HEK293T (cell line): ENCODE results near the gene THAP4.
A peak's percentile ranks its signal among the peaks of the same experiment; 100 is the strongest.

Source experiments
- CTCF ChIA-PET: fragments of 350-600 bp; formaldehyde crosslinking; extraction: SDS; loops from one replicate; lab custom pipeline; 2021; ENCODE audit warnings: antibody characterized with exemption, inconsistent platforms; lab: Yijun Ruan, JAX
- POLR2A ChIA-PET: fragments of 350-600 bp; formaldehyde crosslinking; extraction: SDS; loops from one replicate; lab custom pipeline; 2020; ENCODE audit warnings: antibody characterized with exemption, inconsistent platforms; lab: Yijun Ruan, JAX
- DNase-seq: peaks from one replicate; pipeline ENCODE4 v3.0.0; 2012; ENCODE audit warnings: mixed read lengths; ENCODE audit errors: extremely low spot score
- ARNT ChIP-seq: fragments of 450-650 bp; IDR thresholded peaks from 2 replicates; pipeline ENCODE4 v1.6.1; 2017; ENCODE audit warnings: mild to moderate bottlenecking
- BHLHE40 ChIP-seq: fragments of 450-650 bp; IDR thresholded peaks from 2 replicates; pipeline ENCODE4 v1.6.1; 2016; ENCODE audit warnings: mild to moderate bottlenecking, moderate library complexity, borderline replicate concordance
- CTBP1 ChIP-seq: fragments of 450-650 bp; IDR thresholded peaks from 2 replicates; pipeline ENCODE4 v1.6.1; 2016; ENCODE audit warnings: borderline replicate concordance
- ELF4 ChIP-seq: fragments of 450-650 bp; IDR thresholded peaks from 2 replicates; pipeline ENCODE4 v1.6.1; 2017; ENCODE audit warnings: antibody characterized with exemption
- FOXA1 ChIP-seq: fragments of 450-650 bp; IDR thresholded peaks from 2 replicates; pipeline ENCODE4 v1.6.1; 2016; ENCODE audit warnings: mild to moderate bottlenecking
- FOXK2 ChIP-seq: fragments of 450-650 bp; IDR thresholded peaks from 2 replicates; pipeline ENCODE4 v1.6.1; 2016; ENCODE audit warnings: mild to moderate bottlenecking
- FOXM1 ChIP-seq: fragments of 450-650 bp; IDR thresholded peaks from 2 replicates; pipeline ENCODE4 v1.6.1; 2017; ENCODE audit warnings: mild to moderate bottlenecking, borderline replicate concordance
- HDGF ChIP-seq: fragments of 450-650 bp; IDR thresholded peaks from 2 replicates; pipeline ENCODE4 v1.6.1; 2017; ENCODE audit warnings: antibody characterized with exemption, borderline replicate concordance
- L3MBTL2 ChIP-seq: fragments of 450-650 bp; conservative IDR thresholded peaks from 2 replicates; pipeline ENCODE4 v1.6.1; 2016; ENCODE audit warnings: mild to moderate bottlenecking
- LEF1 ChIP-seq: fragments of 450-650 bp; IDR thresholded peaks from 2 replicates; pipeline ENCODE4 v1.6.1; 2017; ENCODE audit warnings: mild to moderate bottlenecking, borderline replicate concordance
- NFRKB ChIP-seq: fragments of 450-650 bp; IDR thresholded peaks from 2 replicates; pipeline ENCODE4 v1.6.1; 2016; ENCODE audit warnings: mild to moderate bottlenecking, moderate library complexity
- PKNOX1 ChIP-seq: fragments of 450-650 bp; IDR thresholded peaks from 2 replicates; pipeline ENCODE4 v1.6.1; 2016
- SP1 ChIP-seq: fragments of 450-650 bp; IDR thresholded peaks from 2 replicates; pipeline ENCODE4 v1.6.1; 2017
- SUZ12 ChIP-seq: fragments of 450-650 bp; IDR thresholded peaks from 2 replicates; pipeline ENCODE4 v1.6.1; 2016; ENCODE audit warnings: mild to moderate bottlenecking
- TARDBP ChIP-seq: fragments of 450-650 bp; IDR thresholded peaks from 2 replicates; pipeline ENCODE4 v1.6.1; 2016
- ZNF384 ChIP-seq: fragments of 450-650 bp; IDR thresholded peaks from 2 replicates; pipeline ENCODE4 v1.6.1; 2016

The THAP4 gene

GRCh38 chr2:241652722-241653121, 15.8 kb upstream of the THAP4 start:
- ChIA-PET POLR2A (no interaction called here), CTCF (no interaction called here)
- no peak for TF ChIP-seq CTBP1
- no peak for TF ChIP-seq LEF1
- TF ChIP-seq SUZ12, result no peak
- TF ChIP-seq FOXM1, result no peak
- no peak for TF ChIP-seq BHLHE40
- TF ChIP-seq SP1, result no peak
- TF ChIP-seq PKNOX1, result no peak
- no peak for TF ChIP-seq TARDBP
- no peak for TF ChIP-seq L3MBTL2
- TF ChIP-seq HDGF, result no peak
- no peak for DNase-seq

GRCh38 chr2:241652142-241652541, 15.2 kb upstream of the THAP4 start:
- CTCF ChIA-PET, result no interaction called here
- POLR2A ChIA-PET, result no interaction called here
- no peak for DNase-seq
- TF ChIP-seq SUZ12, result no peak
- no peak for TF ChIP-seq FOXM1
- TF ChIP-seq ARNT, result no peak
- no peak for TF ChIP-seq HDGF
- TF ChIP-seq ELF4, result no peak

- CTCF ChIA-PET, result no interaction called here
- TF ChIP-seq PKNOX1, result no peak
- POLR2A ChIA-PET, result no interaction called here
- DNase-seq, result no peak
These were observed 13.0 kb upstream of the THAP4 start for GRCh38 chr2:241649927-241650326.

- TF ChIP-seq BHLHE40 (no peak), TARDBP (no peak), SP1 (no peak), ARNT (no peak), L3MBTL2 (no peak), ZNF384 (no peak)
- POLR2A ChIA-PET, result no interaction called here
- CTCF ChIA-PET, result no interaction called here
- no peak for DNase-seq
These were observed 12.4 kb upstream of the THAP4 start for GRCh38 chr2:241649404-241649803.

GRCh38 chr2:241648453-241648852, 11.5 kb upstream of the THAP4 start:
- DNase-seq, result no peak
- TF ChIP-seq CTBP1 (no peak), FOXM1 (no peak), ARNT (no peak), LEF1 (no peak), ELF4 (no peak), SUZ12 (no peak), SP1 (no peak), BHLHE40 (no peak), ZNF384 (no peak), FOXA1 (no peak)
- POLR2A ChIA-PET, result no interaction called here
- CTCF ChIA-PET, result no interaction called here

- CTCF ChIA-PET, result no interaction called here
- POLR2A ChIA-PET, result no interaction called here
- no peak for TF ChIP-seq CTBP1
- no peak for TF ChIP-seq NFRKB
- no peak for TF ChIP-seq ARNT
- TF ChIP-seq SP1, result no peak
- TF ChIP-seq FOXM1, result no peak
- TF ChIP-seq TARDBP, result no peak
- no peak for TF ChIP-seq ELF4
- TF ChIP-seq L3MBTL2, result no peak
- TF ChIP-seq ZNF384, result no peak
- no peak for TF ChIP-seq HDGF
- TF ChIP-seq PKNOX1, result no peak
- no peak for TF ChIP-seq BHLHE40
- no peak for TF ChIP-seq LEF1
- TF ChIP-seq SUZ12, result no peak
- TF ChIP-seq FOXA1, result no peak
- no peak for TF ChIP-seq FOXK2
- no peak for DNase-seq
These were observed 9.1 kb upstream of the THAP4 start for GRCh38 chr2:241645915-241646645.

GRCh38 chr2:241645056-241645914, 8.3 kb upstream of the THAP4 start:
- POLR2A ChIA-PET, result no interaction called here
- CTCF ChIA-PET, result no interaction called here
- DNase-seq, result peak; percentile 25
- TF ChIP-seq ELF4 (no peak), FOXM1 (no peak), ZNF384 (no peak)
